HG03520 (cell line): ENCODE measurements around the gene DCHS1.

ENCODE experiments used
- ATAC-seq: cut with Tn5 transposase; IDR thresholded peaks from one replicate; pipeline ENCODE4 v1.9.1; 2021; ENCODE audit warnings: mild to moderate bottlenecking, moderate library complexity; ENCODE audit not compliant: unreplicated experiment

DCHS1 gene

DNA sequence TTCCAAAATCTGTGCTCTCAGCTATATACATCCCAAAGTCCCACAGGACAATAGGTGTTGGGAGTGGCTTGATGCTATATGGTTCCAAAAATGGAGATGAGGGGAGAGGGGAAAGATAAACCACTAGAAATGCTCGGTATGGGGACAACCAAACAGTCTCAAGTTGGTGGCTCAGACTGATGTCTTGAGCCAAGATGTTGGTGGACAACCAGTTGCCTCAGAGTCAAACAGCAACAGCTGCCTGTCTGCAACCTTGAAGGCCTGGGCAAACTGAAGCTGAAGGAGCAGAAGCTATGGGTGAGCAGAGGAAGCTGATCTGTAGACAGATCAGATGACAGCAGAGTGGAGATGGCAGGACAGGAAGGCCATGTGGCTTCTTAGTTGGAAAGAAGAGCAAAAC is 56.2 kb downstream of the DCHS1 start:
- ATAC-seq: no peak

DNA sequence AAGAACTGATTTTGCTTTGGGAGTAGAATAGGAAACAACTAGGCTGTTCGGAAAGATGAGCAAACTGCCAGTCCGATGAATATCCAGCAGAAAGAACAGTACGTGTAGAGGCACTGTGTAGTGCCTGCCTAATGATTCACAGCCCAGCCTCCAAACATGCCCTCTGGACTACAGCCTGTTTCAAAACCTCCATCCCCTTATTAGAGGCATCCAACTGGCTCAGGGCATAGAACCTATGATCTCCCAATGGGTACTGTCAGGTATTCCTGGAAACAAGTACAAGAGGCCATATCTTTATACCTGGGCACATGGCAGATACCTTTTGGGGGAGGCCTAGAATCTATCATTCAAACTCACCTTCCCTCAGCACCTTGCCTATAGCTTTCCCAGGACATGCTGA is 57.1 kb downstream of the DCHS1 start:
- no peak for ATAC-seq

DNA sequence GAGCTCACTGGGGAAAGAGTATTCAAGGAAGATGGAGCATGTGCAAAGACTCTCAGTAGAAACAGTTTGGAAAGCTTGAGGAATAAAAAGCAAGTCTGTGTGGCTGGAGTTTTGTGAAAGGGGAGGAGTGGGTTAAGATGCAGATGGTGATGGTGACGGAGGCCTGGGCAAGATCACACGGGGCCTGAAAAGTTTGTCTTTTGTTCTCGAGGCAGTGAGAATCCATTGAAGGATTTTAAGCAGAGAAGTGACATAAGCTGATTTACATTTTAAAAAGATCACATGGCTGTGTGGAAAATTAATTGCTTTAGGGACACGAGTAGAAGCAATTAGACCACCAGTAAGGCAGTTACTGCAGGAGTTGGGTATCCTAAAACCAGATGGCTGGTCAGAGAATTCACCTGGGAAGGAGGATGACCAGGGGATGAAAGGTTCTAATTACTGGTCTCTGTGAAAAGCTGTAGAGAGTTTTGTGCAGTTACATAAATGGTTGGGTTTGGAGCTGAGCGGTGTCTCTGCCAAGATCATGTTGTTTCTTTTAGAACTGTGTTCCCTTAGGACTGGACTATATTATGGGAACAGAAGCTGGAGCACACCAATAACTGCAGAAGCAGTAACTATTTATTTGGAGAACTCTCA is 59.3 kb downstream of the DCHS1 start:
- ATAC-seq: no peak

DNA sequence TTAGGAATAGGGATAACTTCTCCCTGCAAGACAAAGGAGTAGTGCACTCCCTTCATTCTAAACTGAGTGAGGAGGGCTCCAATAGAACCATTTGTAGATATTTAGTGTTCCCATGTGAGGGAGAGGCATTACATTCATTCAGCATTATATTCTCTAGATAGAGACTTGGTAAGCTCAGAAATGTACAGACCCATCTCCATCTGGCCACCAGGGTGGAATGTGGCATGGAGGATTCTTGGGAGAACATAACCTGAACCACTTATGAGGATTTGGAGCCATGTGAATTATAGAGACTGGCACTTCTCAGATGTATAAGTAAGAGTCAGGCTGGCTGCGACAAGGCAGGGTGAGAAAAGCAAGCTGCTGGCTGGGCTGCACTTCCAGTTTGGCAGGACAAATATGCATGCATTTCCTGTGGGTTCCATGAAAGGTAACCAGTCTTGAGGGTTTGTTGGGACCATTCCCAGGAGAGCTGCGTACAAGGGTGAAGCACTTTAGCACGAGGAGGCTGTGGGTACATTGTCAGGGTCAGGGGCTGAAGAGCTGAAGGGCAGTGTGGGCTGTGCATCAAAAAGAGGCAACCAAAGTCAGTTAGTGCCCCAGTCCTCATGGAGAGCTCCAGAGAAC is 61.4 kb downstream of the DCHS1 start:
- ATAC-seq: no peak

DNA sequence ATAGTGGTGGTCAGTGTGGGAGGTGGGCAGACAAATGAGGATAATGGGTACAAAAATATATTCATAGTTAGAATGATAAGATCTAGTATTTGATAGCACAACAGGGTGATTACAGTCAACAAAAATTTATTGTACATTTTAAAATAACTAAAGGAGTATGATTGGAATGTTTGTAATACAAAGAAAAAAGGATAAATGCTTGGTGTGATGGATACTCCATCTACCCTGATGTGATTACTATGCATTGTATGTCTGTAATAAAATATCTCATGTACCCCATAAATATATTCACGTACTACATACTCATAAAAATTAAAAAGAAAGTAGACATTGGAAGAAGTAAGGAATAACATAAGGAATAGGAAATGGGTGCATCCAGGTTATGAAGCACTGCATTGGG is 67.6 kb downstream of the DCHS1 start:
- no peak for ATAC-seq

DNA sequence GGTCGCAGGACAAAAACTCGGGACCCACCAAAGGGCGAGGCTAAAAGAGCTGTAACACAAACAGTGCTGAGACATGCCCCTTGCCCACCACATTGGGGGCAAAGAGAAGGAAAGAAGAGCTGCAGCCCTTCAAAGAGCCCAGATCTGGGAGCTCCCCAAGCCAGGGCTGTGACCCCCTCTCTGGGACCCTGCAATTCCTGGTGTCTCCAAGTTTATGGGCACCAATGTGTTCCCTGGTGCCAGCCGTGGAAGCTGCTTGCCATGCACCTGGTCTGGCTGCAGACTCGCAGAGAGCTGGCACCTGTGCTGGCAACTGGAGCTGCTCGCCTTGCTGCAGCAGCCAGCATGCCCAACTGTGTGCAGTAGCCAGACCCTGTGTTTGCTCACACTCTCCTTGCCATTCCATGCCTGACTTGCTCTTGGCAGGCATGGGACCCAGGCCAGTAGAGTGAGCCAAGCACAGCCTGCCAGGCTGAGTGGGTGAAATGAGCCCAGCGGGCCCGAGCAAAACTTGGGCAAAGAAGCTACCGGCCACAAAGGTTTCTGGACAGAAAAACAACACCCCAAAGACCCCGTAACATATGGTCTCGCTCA is 68.2 kb downstream of the DCHS1 start:
- no peak for ATAC-seq

DNA sequence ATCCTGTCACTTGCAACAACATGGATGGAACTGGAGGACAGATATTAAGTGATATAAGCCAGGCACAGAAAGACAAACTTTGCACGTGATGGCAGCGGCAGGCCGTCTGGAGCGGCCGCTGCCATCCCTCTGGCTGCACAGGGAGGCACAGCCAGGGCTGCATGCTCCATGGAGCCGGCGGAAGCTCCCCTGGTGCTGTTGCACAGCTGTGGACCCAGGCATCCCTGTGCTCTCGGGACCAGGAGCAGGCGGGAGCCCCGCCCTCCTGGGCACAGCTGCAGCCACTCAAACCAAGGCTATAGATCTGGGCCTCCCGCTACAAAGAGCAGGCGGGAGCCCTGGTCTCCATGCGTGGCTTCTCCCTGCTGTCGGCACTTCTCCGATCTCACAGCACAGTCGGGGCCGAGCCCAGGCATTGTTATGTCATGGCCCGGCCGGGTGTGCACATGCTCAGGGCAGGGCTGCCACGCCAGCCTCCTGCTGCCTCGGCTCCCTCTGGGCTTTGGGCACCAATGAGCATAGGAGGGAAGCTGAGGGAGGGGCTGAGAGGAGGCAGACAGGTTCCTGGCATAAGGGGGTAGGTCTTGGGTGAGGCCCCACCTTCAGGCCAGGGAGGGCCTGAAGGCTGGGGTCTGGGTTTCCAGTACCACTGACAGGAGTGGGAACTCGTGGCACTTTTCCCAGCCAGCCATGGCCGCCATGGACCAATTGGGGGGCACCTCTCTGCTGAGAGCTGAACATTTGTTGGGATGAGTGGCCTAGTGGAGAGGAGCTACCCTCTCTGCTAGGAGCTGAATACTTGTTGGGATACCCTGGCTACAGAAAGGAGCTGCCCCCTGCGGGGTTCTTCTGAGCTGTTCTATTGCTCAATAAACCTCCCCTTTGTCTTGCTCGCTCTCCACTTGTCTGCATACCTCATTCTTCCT is 68.9 kb downstream of the DCHS1 start:
- no peak for ATAC-seq

DNA sequence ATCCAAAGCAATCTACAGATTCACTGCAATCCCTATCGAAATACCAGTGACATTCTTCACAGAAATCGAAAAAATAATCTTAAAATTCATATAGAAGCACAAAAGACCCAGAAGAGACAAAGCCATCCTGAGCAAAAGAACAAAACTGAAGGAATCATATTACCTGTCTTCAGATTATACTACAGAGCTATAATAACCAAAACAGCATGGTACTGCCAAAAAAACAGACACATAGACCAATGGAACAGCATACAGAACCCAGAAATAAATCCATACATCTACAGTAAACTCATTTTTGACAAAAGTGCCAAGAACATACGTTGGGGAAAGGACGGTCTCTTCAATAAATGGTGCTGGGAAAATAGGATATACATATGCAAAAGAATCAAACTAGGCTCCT is 71.1 kb downstream of the DCHS1 start:
- ATAC-seq: no peak

DNA sequence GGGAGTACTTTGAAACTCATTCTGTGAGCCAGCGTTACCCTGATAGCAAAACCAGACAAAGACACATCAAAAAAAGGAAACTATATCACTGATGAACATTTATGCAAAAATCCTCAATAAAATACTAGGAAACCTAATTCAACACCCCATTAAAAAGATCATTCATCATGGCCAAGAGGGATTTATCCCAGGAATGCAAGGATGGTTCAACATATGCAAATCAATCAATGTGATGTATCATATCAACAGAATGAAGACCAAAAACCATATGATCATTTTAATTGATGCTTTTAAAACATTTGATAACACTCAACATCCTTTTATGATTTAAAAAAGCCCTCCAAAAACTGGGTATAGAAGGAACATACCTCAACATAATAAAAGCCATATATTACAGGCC is 72.0 kb downstream of the DCHS1 start:
- no peak for ATAC-seq

DNA sequence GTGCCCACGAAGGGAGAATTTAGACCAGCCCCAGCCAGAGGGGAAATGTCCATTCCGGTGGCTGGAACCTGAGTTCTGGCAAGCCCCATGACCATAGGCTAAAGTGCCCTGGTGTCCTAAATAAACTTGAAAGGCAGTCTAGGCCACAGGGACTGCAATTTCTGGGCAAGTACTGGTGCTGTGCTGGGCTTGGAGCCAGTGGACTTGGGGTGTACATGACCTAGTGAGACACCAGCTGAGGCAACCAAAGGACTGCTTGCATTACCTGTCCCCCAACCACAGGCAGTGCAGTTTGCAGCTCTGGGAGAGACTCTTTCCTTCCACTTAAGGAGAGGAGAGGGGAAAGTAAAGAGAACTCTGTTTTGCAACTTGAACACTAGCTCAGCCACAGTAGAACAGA is 75.9 kb downstream of the DCHS1 start:
- ATAC-seq: no peak

DNA sequence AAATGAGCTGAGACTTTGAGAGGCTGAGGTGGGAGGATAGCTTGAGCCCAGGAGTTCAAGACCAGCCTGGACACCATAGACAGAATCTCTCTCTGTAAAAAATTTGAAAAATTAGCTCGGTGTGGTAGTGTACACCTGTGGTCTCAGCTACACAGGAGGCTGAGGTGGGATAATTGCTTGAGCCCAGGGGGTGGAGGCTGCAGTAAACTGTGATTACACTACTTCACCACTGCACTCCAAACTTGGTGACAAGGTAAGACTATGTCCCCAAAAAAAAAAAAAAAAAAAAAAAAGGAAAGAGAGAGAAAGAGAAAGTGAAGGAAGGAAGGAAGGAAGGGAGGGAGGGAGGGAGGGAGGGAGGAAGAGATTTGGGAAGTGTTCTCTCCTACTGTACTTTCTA is 77.5 kb downstream of the DCHS1 start:
- no peak for ATAC-seq

DNA sequence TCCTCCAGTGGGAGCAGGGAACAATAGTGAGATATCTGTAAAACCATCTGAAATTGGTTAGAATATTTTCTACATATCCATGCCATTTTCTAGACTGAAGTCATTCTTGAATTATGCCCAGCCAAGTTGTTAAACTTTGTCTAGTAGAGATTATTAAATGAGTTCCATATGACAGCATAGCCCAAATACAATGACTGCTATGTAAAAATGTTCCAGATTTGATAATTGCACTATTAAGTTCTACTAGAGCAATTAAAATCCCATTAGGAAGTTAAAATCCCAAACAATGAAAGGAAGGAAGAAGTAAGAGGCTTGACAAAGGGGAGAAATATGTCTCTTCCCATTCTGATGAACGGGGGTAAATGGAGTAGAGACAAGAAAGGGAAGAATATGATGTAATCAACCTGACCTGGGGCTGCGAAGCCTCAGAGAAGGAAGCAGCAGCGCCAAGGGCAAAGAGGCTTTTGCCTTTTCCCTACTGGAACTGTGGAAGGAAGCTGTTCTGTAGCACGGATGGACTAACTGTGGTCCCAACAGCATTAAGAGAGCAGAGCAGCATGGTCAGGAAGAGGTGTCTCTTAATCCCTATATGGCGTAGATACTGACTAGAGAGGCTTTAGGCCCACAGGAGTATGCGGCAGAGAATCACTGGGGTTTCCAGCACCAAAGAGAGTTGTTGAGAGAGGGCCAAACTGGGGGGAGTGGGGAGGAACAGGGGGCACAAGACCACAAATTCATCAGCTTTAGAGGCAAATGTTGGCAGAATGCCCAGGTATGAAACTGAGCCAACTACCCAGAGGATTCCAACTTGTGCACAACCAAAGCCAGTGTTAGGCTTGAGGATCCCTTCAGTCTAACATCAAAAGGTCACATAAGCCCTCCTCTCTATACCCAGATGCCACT is 78.9 kb downstream of the DCHS1 start:
- no peak for ATAC-seq

DNA sequence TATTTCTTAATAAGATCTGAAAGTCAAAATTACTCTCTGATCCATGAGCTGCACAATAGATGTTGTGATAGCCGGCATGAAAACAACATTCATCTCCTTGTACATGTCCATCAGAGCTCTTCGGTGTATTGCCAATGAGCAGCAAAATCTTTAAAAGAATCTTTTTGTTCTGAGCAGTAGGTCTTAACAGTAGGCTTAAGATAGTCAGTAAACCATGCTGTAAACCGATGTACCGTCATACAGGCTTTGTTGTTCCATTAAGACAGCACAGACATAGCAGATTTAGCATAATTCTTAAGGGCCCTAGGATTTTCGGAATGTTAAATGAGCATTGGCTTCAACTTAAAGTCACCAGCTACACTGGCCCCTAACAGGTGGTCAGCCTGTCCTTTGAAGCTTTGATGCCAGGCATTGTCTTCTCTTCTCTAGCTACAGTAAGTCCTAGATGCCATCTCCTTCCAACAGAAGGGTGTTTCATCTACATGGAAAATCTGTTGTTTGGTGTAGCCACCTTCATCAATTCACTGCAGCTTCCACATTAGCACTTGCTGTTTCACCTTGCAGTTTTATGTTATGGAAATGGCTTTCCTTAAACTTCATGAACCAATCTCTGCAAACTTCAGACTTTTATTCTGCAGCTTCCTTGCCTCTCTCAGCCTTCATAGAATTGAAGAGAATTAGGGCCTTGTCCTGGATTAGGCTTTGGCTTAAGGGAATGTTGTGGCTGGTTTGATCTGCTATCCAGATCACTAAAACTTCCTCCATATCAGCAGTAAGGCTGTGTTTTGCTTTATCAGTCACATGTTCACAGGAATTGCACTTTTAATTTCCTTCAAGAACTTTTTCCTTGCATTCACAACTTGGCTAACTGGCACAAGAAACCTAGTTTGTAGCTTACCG is 80.5 kb downstream of the DCHS1 start:
- no peak for ATAC-seq

DNA sequence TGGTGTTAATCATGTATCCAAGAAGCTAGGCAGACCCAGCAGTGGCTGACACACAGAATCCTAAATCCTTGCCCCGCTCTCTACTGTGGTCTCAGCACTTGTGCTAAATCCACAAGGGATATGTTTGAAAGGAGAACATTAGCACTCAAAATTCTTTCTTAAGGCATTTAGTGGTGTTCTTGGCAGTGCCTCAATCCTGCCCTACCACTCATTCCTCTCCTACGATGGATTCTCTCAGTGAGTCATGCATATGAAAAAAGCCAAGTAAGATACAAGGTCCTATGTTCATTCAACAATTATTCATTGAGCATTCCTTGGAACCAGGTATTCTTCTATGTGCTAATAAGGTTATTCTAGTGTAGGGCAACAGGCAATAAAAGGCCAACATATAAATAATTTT is 83.4 kb downstream of the DCHS1 start:
- no peak for ATAC-seq

DNA sequence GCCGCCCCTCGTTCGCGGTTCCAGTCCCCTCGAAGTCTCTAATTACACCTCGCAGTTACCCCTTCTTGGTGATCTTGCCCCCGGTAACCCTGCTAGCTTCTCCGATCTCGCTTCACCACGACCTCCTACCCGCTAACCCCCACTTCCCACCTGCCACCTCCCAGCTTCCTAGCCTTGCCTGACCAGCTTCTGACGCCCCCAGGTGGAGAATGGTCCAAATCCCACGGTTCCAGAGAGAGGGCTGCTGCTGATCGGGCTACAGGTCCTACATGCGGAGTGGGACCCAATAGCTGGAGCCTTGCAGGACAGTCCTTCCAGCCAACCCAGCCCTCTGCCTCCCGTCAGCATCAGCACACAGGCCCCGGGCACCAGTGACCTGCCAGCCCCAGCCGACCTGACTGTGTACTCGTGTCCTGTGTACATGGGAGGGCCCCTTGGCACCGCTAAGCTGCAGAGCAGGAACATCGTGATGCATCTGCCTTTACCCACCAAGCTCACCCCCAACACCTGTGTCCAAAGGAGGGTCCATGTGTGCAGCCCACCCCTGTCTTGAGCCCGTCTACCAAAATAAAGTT is 84.1 kb downstream of the DCHS1 start:
- no peak for ATAC-seq
